Limb (tissue), 2 donors: ENCODE results near the gene TLCD3B.

Experiments
- DNase-seq, 2 donors: peaks; one replicate each; pipeline ENCODE4 v3.0.0-alpha.2; 2016; ENCODE audit errors: extremely low spot score in 2 of 2

Gene TLCD3B

GRCh38 chr16:29990883-29991570 lies 40.0 kb downstream of the TLCD3B start:
- DNase-seq: no peak

GRCh38 chr16:29990034-29990433 lies 41.0 kb downstream of the TLCD3B start:
- DNase-seq: no peak

- DNase-seq: no peak
Measured at GRCh38 chr16:29989111-29989858, 41.8 kb downstream of the TLCD3B start.

- no peak for DNase-seq
Measured at GRCh38 chr16:29988346-29989075, 42.6 kb downstream of the TLCD3B start.

GRCh38 chr16:29987371-29988085 lies 43.5 kb downstream of the TLCD3B start:
- DNase-seq: no peak

- no peak for DNase-seq
Measured at GRCh38 chr16:29986931-29987330, 44.1 kb downstream of the TLCD3B start.

GRCh38 chr16:29986231-29986630 lies 44.8 kb downstream of the TLCD3B start:
- DNase-seq: no peak

GRCh38 chr16:29985271-29985811 lies 45.7 kb downstream of the TLCD3B start:
- no peak for DNase-seq

GRCh38 chr16:29984764-29985147 lies 46.3 kb downstream of the TLCD3B start:
- DNase-seq: no peak

GRCh38 chr16:29984137-29984763 lies 46.8 kb downstream of the TLCD3B start:
- DNase-seq: no peak

- no peak for DNase-seq
Measured at GRCh38 chr16:29983420-29984136, 47.5 kb downstream of the TLCD3B start.

GRCh38 chr16:29982560-29983419 lies 48.3 kb downstream of the TLCD3B start:
- DNase-seq: no peak

GRCh38 chr16:29978564-29979270 lies 52.4 kb downstream of the TLCD3B start:
- no peak for DNase-seq

- DNase-seq: no peak
Measured at GRCh38 chr16:29978081-29978480, 53.0 kb downstream of the TLCD3B start.

- DNase-seq: no peak
Measured at GRCh38 chr16:29977063-29977825, 53.8 kb downstream of the TLCD3B start.

GRCh38 chr16:29975811-29976511 lies 55.1 kb downstream of the TLCD3B start:
- DNase-seq: no peak

GRCh38 chr16:29975134-29975538 lies 55.9 kb downstream of the TLCD3B start:
- no peak for DNase-seq
